Stomach (tissue), 9 donors: ENCODE measurements around the gene INTS7. TPM values are rescaled to one million over a fixed set of nuclear protein-coding genes. Genes with fewer than 3 reads are reported as not detected.
A peak's percentile ranks its signal among the peaks of the same experiment; 100 is the strongest.

ENCODE experiments used
- DNase-seq, 2 donors: peaks; one replicate each; pipeline versions ENCODE4 v3.0.0 to v3.0.0-alpha.2; 2013 to 2019
- H3K27ac ChIP-seq, 5 donors: fragments of 200-600 bp in 4 of 5; sonication (generic) in 4 of 5; one replicate each; pipeline ENCODE4 v1.5.1; 2013 to 2019; ENCODE audit warnings: mild to moderate bottlenecking in 1 of 5, moderate library complexity in 1 of 5
- H3K27me3 ChIP-seq, 3 donors: fragments of 200-600 bp; sonication (generic); one replicate each; pipeline ENCODE4 v1.5.1; 2017 to 2019; ENCODE audit warnings: mixed run types in 1 of 3
- H3K36me3 ChIP-seq, 4 donors: fragments of 200-600 bp; sonication (generic); 1 replicate in 3 of 4; 2 replicates in 1 of 4; pipeline ENCODE4 v1.5.1; 2016 to 2019
- H3K4me1 ChIP-seq, 4 donors: fragments of 200-600 bp; sonication (generic); one replicate each; pipeline ENCODE4 v1.5.1; 2016 to 2019
- H3K4me3 ChIP-seq, 4 donors: fragments of 200-600 bp; sonication (generic) in 3 of 4; one replicate each; pipeline ENCODE4 v1.5.1; 2016 to 2019; ENCODE audit warnings: mild to moderate bottlenecking in 1 of 4
- H3K9me3 ChIP-seq, 4 donors: fragments of 200-600 bp; sonication (generic); one replicate each; pipeline ENCODE4 v1.5.1; 2016 to 2019
- EP300 ChIP-seq: sonication (generic); formaldehyde crosslinking; IDR thresholded peaks from one replicate; pipeline ENCODE4 v1.6.1; 2017; ENCODE audit warnings: antibody characterized with exemption
- POLR2A ChIP-seq, 4 donors: fragments of 450-650 bp; IDR thresholded peaks; one replicate each; pipeline ENCODE4 v1.6.1; 2016; ENCODE audit warnings: antibody characterized with exemption in 4 of 4, control low read depth in 2 of 4, mild to moderate bottlenecking in 1 of 4, moderate library complexity in 1 of 4
- POLR2AphosphoS5 ChIP-seq, 3 donors: sonication (generic); formaldehyde crosslinking; IDR thresholded peaks; one replicate each; pipeline ENCODE4 v1.6.1; 2016; ENCODE audit warnings: antibody characterized with exemption in 3 of 3
- WGBS, 5 donors: extraction: QIAGEN DNeasy Blood & Tissue Kit in 3 of 5; methylation state at CpG; one replicate each; pipeline versions ENCODE4 v1.1.5 to v1.1.7; 2013 to 2018; 5-methylcytosine and 5-hydroxymethylcytosine counted together
- intact Hi-C: fragments of 100-400 bp; cut with DNase I; formaldehyde crosslinking; loops from one replicate; pipeline ENCODE4 v1.15.1; 2023; ENCODE audit warnings: low total_unique reads
- polyA plus RNA-seq, 3 donors: library from polyadenylated mRNA; stranded (reverse); fragments of 200-250 nt; gene quantifications; one replicate each; pipeline ENCODE4 v1.2.3, GENCODE V29; 2013
- total RNA-seq, 5 donors: library from RNA; depleted of rRNA; stranded (reverse); fragments of >200 nt; gene quantifications; one replicate each; pipeline versions ENCODE4 v1.1.0 to v1.2.3, GENCODE V29; 2014 to 2016
- TF ChIP-seq, protein P1 (sequence below), 7 experiments: fragments of 450-650 bp in 4 of 7; fragments of 200-600 bp in 3 of 7; sonication (generic) in 3 of 7; IDR thresholded peaks; one replicate each; pipeline ENCODE4 v1.5.1; 2016 to 2019; ENCODE audit warnings: antibody characterized with exemption in 7 of 7, control low read depth in 2 of 7, mild to moderate bottlenecking in 1 of 7
- donor health status: healthy with polysubstance abuse.
- donor health status: Bipolar disorder and iron deficiency.
- donor health status: healthy.

INTS7 gene
- total and polyA plus RNA-seq, 8 donors, result 1.2 to 156 (median 9.5) TPM

DNA sequence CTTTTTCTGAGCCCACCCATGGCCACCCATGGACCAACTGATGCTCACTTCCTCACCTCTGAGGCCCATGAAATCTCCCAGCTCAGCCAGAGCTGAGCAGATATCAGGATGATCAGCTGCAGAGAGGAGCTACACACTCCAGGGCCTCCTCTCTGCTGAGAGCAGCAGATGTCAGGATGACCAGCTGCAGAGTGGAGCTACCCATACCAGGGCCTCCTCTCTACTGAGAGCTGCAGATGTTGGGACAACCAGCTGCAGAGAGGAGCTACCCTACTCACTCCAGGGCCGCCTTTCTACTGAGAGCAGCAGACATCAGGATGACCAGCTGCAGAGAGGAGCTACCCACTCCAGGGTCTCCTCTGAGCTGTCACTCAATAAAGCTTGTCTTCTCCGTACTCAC lies 133.4 kb downstream of the INTS7 start:
- intact Hi-C loops, result no loop called here
- WGBS, 5 donors, result 93 to 100% (median 100%) methylated on average over 2 of the region's 2 CpGs

DNA sequence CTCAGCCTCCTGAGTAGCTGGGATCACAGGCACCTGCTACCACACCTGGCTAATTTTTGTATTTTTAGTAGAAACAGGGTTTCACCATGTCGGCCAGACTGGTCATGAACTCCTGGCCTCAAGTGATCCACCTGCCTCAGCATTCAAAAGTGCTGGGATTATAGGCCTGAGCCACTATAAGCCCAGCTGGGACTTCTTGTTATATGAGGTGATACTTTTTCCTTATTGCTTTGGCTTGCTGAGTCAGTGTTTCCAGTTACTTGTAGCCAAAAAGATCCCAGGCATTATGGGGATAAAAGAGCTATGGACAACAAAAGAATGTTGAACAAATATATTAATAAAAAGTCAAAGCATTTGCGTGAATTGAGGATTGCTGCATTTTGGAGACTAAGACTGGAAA lies 134.9 kb downstream of the INTS7 start:
- intact Hi-C loops, result no loop called here
- Histone ChIP-seq H3K4me1 (peaks cover 0 to 2% (median under 1%) of the 10 kb centered on the region in 4 donors), H3K27me3 (no peaks in the 10 kb centered on the region), H3K9me3 (no peaks in the 10 kb centered on the region), H3K27ac (no peak overlapping the region), H3K4me3 (no peak overlapping the region), H3K36me3 (no peaks in the 10 kb centered on the region)
- TF ChIP-seq POLR2AphosphoS5 (IDR thresholded peaks at IDR 0.05), result no peak
- TF ChIP-seq EP300, result no peak
- TF ChIP-seq, protein P1, sequence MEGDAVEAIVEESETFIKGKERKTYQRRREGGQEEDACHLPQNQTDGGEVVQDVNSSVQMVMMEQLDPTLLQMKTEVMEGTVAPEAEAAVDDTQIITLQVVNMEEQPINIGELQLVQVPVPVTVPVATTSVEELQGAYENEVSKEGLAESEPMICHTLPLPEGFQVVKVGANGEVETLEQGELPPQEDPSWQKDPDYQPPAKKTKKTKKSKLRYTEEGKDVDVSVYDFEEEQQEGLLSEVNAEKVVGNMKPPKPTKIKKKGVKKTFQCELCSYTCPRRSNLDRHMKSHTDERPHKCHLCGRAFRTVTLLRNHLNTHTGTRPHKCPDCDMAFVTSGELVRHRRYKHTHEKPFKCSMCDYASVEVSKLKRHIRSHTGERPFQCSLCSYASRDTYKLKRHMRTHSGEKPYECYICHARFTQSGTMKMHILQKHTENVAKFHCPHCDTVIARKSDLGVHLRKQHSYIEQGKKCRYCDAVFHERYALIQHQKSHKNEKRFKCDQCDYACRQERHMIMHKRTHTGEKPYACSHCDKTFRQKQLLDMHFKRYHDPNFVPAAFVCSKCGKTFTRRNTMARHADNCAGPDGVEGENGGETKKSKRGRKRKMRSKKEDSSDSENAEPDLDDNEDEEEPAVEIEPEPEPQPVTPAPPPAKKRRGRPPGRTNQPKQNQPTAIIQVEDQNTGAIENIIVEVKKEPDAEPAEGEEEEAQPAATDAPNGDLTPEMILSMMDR (IDR thresholded peaks at IDR 0.05), result no peak
- TF ChIP-seq POLR2A (IDR thresholded peaks at IDR 0.05), result no peak
- no peak for DNase-seq
- WGBS, 5 donors, result 87 to 93% (median 92%) methylated on average over 2 of the region's 2 CpGs

More for the DNA sequence above, 133.4 kb downstream of the INTS7 start:
- Histone ChIP-seq H3K9me3 (no peaks in the 10 kb centered on the region), H3K4me1 (no peaks in the 10 kb centered on the region), H3K4me3 (no peak overlapping the region), H3K27me3 (no peaks in the 10 kb centered on the region), H3K27ac (no peak overlapping the region), H3K36me3 (no peaks in the 10 kb centered on the region)
- TF ChIP-seq, protein P1 (IDR thresholded peaks at IDR 0.05), result no peak
- TF ChIP-seq EP300 (no peak), POLR2A (IDR thresholded peaks at IDR 0.05) (no peak), POLR2AphosphoS5 (IDR thresholded peaks at IDR 0.05) (no peak)
- DNase-seq, result no peak

DNA sequence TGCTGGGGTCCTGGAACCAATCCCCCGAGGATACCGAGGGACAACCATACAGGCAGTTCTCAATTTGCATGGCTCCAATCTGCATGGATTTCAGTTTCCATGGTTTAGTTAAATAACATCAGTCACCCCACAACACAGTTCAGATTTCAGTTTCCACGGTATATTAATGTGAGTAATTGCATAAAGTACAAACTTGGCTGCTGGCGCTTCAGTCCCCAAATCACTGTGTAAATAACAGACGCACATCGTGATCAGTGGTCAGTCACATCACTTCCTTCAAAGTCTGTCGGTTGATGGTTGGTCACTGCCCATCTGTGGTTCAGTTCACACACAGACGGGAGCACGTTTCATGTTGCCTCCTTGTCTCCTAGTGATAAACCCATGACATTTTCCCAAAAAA lies 138.4 kb downstream of the INTS7 start:
- no peaks in the 10 kb centered on the region for H3K9me3 ChIP-seq
- no peak overlapping the region for H3K27ac ChIP-seq
- 43 to 63% (median 52%) methylated on average over 9 of the region's 9 CpGs for WGBS, 5 donors
- no peaks in the 10 kb centered on the region for H3K27me3 ChIP-seq
- peaks cover 0 to 8% (median 4%) of the 10 kb centered on the region in 4 donors for H3K4me1 ChIP-seq
- H3K4me3 ChIP-seq, result no peak overlapping the region
- H3K36me3 ChIP-seq, result no peaks in the 10 kb centered on the region
- TF ChIP-seq EP300 (no peak), POLR2AphosphoS5 (IDR thresholded peaks at IDR 0.05) (no peak), POLR2A (IDR thresholded peaks at IDR 0.05) (no peak)
- TF ChIP-seq, protein P1 (IDR thresholded peaks at IDR 0.05), result no peak
- DNase-seq, result no peak
- intact Hi-C loops, result no loop called here

DNA sequence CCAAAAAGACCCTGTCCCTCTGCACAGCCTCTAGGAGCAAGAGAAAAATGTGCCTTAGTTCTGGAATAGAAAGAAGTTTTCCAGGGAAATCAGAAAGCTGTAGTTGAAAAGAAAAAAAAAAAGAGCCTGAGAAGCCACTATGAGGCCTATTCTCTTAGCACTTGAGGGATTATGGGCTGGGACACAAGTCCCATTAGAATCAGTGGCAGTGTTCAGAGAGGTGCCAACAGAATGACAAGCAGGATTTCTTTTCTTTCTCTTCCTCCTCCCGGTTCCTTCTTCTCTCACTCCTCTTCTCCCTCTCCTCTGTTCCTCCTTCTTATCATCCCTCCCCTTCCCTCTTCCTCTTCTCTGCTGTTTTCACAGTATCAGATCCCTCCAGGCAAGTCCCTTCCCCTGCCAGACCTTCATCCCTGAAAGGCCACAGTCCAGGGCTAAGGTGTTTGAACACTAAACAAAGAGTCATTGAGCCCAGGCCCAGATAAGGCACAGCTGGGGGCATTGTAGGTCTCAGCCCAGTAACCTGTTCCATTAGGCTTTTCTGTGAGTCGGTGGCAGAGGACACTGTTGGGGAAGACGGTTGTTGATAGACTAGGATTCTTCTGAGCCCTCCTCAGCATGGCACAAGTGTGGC lies 140.1 kb downstream of the INTS7 start:
- TF ChIP-seq EP300 (no peak), POLR2A (IDR thresholded peaks at IDR 0.05) (no peak), POLR2AphosphoS5 (IDR thresholded peaks at IDR 0.05) (peak in 1 of 3 donors; percentile 14)
- TF ChIP-seq, protein P1 (IDR thresholded peaks at IDR 0.05), result no peak
- no peak overlapping the region for H3K4me3 ChIP-seq
- peaks cover 0 to 8% (median 4%) of the 10 kb centered on the region in 4 donors for H3K4me1 ChIP-seq
- peak; percentile 32 to 33 for DNase-seq
- H3K27me3 ChIP-seq, result no peaks in the 10 kb centered on the region
- H3K9me3 ChIP-seq, result no peaks in the 10 kb centered on the region
- intact Hi-C loops, result no loop called here
- no peak overlapping the region for H3K27ac ChIP-seq
- 26 to 45% (median 30%) methylated on average over 3 of the region's 3 CpGs for WGBS, 5 donors
- no peaks in the 10 kb centered on the region for H3K36me3 ChIP-seq
